Natural killer cell (primary cell): ENCODE results near the gene EPG5. TPM values are rescaled to one million over a fixed set of nuclear protein-coding genes. Genes with fewer than 3 reads are reported as not detected.

Source experiments
- ATAC-seq, 3 donors: fragments of 150-1000 bp in 2 of 3; fragments of 200-7000 bp in 1 of 3; cut with Tn5 transposase; 1 replicate in 1 of 3; 2 replicates in 2 of 3; pipeline ENCODE4 v1.10.0; 2021; ENCODE audit warnings: mild to moderate bottlenecking in 2 of 3, moderate library complexity in 2 of 3
- DNase-seq, 2 donors: peaks; one replicate each; pipeline versions ENCODE4 v3.0.0 to v3.0.0-alpha.2; 2013 to 2021; ENCODE audit warnings: mixed read lengths in 1 of 2
- H3K27ac ChIP-seq: one replicate; pipeline ENCODE4 v1.5.1; 2013; ENCODE audit warnings: mild to moderate bottlenecking, low read length
- H3K27me3 ChIP-seq: one replicate; pipeline ENCODE4 v1.6.1; 2013; ENCODE audit warnings: low read length; ENCODE audit not compliant: control insufficient read depth, insufficient read depth
- H3K36me3 ChIP-seq: one replicate; pipeline ENCODE4 v1.6.1; 2013; ENCODE audit warnings: low read length; ENCODE audit not compliant: control insufficient read depth, insufficient read depth
- H3K4me1 ChIP-seq: one replicate; pipeline ENCODE4 v1.6.1; 2013; ENCODE audit warnings: low read length; ENCODE audit not compliant: control insufficient read depth, insufficient read depth
- H3K4me3 ChIP-seq: one replicate; pipeline ENCODE4 v1.5.1; 2013; ENCODE audit warnings: low read length
- H3K9me3 ChIP-seq: one replicate; pipeline ENCODE4 v1.6.1; 2013; ENCODE audit warnings: low read length; ENCODE audit not compliant: control insufficient read depth, insufficient read depth
- H3K27ac Mint-ChIP-seq, 2 donors: one replicate each; pipeline ENCODE4 v1.8.0; 2022; ENCODE audit warnings: mild to moderate bottlenecking in 2 of 2, mixed read lengths in 2 of 2, moderate library complexity in 1 of 2
- H3K27me3 Mint-ChIP-seq, 2 donors: one replicate each; pipeline ENCODE4 v1.8.0; 2022; ENCODE audit warnings: low read depth in 2 of 2, mixed read lengths in 2 of 2
- H3K36me3 Mint-ChIP-seq: one replicate; pipeline ENCODE4 v1.8.0; 2022; ENCODE audit warnings: mixed read lengths
- H3K4me1 Mint-ChIP-seq, 2 donors: one replicate each; pipeline ENCODE4 v1.8.0; 2022; ENCODE audit warnings: mixed read lengths in 2 of 2
- H3K4me3 Mint-ChIP-seq: one replicate; pipeline ENCODE4 v1.8.0; 2022; ENCODE audit warnings: mild to moderate bottlenecking, moderate library complexity, mixed read lengths
- H3K9me3 Mint-ChIP-seq, 2 donors: one replicate each; pipeline ENCODE4 v1.8.0; 2022; ENCODE audit warnings: mixed read lengths in 2 of 2
- CTCF ChIP-seq: fragments of 200-600 bp; IDR thresholded peaks from one replicate; pipeline ENCODE4 v1.8.0; 2022; ENCODE audit warnings: antibody characterized with exemption
- WGBS: methylation state at CpG from one replicate; pipeline ENCODE4 v1.1.7; 2013; ENCODE audit warnings: missing lambda C conversion rate; ENCODE audit not compliant: insufficient coverage; 5-methylcytosine and 5-hydroxymethylcytosine counted together
- intact Hi-C: fragments of 100-400 bp; cut with micrococcal nuclease; formaldehyde crosslinking; loops from one replicate; pipeline ENCODE4 v1.14.2; 2022
- total RNA-seq, 4 donors: library from RNA; stranded (reverse); fragments of 120-200 nt in 1 of 4; gene quantifications; one replicate each; pipeline versions ENCODE4 v1.2.3 to v1.2.4, GENCODE V29; 2013 to 2022

The EPG5 gene
- total RNA-seq, 3 donors from 2014 or later (not counting 1 experiment from before 2014, with no cell fraction given), result 81.3 to 133 (median 99.6) TPM

- Histone ChIP-seq H3K4me3 (no peak overlapping the region), H3K4me1 (no peaks in the 10 kb centered on the region), H3K36me3 (peaks cover 89% of the 10 kb centered on the region), H3K27ac (no peak overlapping the region), H3K27me3 (no peaks in the 10 kb centered on the region), H3K9me3 (no peaks in the 10 kb centered on the region)
- ATAC-seq (no peak), DNase-seq (no peak)
- peak overlapping the region in 1 of 2 donors; percentile 27 for H3K27ac Mint-ChIP-seq
- H3K4me1 Mint-ChIP-seq, result no peaks in the 10 kb centered on the region
- no peaks in the 10 kb centered on the region for H3K27me3 Mint-ChIP-seq
- no peaks in the 10 kb centered on the region for H3K9me3 Mint-ChIP-seq
- intact Hi-C loops, result no loop called here
- 100% methylated on average over 1 of the region's 1 CpG for WGBS
- peaks cover 59% of the 10 kb centered on the region for H3K36me3 Mint-ChIP-seq
- no peak for TF ChIP-seq CTCF
- no peak overlapping the region for H3K4me3 Mint-ChIP-seq
These were observed 105.2 kb downstream of the EPG5 start for GRCh38 chr18:45861926-45862325.

- no peak for DNase-seq
- Histone ChIP-seq H3K4me1 (no peaks in the 10 kb centered on the region), H3K27ac (no peak overlapping the region), H3K27me3 (no peaks in the 10 kb centered on the region), H3K4me3 (no peak overlapping the region), H3K36me3 (peaks cover 87% of the 10 kb centered on the region), H3K9me3 (no peaks in the 10 kb centered on the region)
- WGBS, result no CpG with 5 or more reads among the region's 3 CpGs
- Mint-ChIP-seq H3K4me1 (no peaks in the 10 kb centered on the region), H3K36me3 (peaks cover 59% of the 10 kb centered on the region), H3K4me3 (no peak overlapping the region), H3K9me3 (no peaks in the 10 kb centered on the region), H3K27ac (peak overlapping the region in 1 of 2 donors; percentile 27), H3K27me3 (no peaks in the 10 kb centered on the region)
- no peak for TF ChIP-seq CTCF
- intact Hi-C loops, result no loop called here
- ATAC-seq, result no peak
These were observed 106.2 kb downstream of the EPG5 start for GRCh38 chr18:45860971-45861370.

- Histone ChIP-seq H3K27ac (no peak overlapping the region), H3K36me3 (peaks cover 87% of the 10 kb centered on the region), H3K27me3 (no peaks in the 10 kb centered on the region), H3K9me3 (no peaks in the 10 kb centered on the region), H3K4me1 (no peaks in the 10 kb centered on the region), H3K4me3 (no peak overlapping the region)
- 100% methylated on average over 3 of the region's 4 CpGs for WGBS
- no peak overlapping the region for H3K4me3 Mint-ChIP-seq
- ATAC-seq, result no peak
- intact Hi-C loops, result no loop called here
- no peaks in the 10 kb centered on the region for H3K9me3 Mint-ChIP-seq
- H3K27ac Mint-ChIP-seq, result no peak overlapping the region
- no peak for TF ChIP-seq CTCF
- H3K36me3 Mint-ChIP-seq, result peaks cover 58% of the 10 kb centered on the region
- H3K27me3 Mint-ChIP-seq, result no peaks in the 10 kb centered on the region
- no peaks in the 10 kb centered on the region for H3K4me1 Mint-ChIP-seq
- no peak for DNase-seq
These were observed 106.6 kb downstream of the EPG5 start for GRCh38 chr18:45860492-45860891.

- Mint-ChIP-seq H3K9me3 (no peaks in the 10 kb centered on the region), H3K27ac (peak overlapping the region in 1 of 2 donors; percentile 62), H3K27me3 (no peaks in the 10 kb centered on the region), H3K4me3 (no peak overlapping the region), H3K4me1 (no peaks in the 10 kb centered on the region), H3K36me3 (peaks cover 46% of the 10 kb centered on the region)
- H3K36me3 ChIP-seq, result peaks cover 87% of the 10 kb centered on the region
- ATAC-seq (no peak), DNase-seq (no peak)
- TF ChIP-seq CTCF, result no peak
- intact Hi-C loops, result no loop called here
- no peaks in the 10 kb centered on the region for H3K4me1 ChIP-seq
- no peaks in the 10 kb centered on the region for H3K27me3 ChIP-seq
- H3K27ac ChIP-seq, result no peak overlapping the region
- H3K9me3 ChIP-seq, result no peaks in the 10 kb centered on the region
- H3K4me3 ChIP-seq, result no peak overlapping the region
- whole genome bisulfite sequencing, result 100% methylated on average over 2 of the region's 3 CpGs
These were observed 107.8 kb downstream of the EPG5 start for GRCh38 chr18:45859334-45859733.
